AG04450 (cell line): Measurements from ENCODE around the gene PKD1. TPM values are rescaled to one million over a fixed set of nuclear protein-coding genes. Genes with fewer than 3 reads are reported as not detected.

Source experiments
- CTCF ChIA-PET: fragments of 300-600, 350-600 bp; formaldehyde crosslinking; extraction: SDS; loops from one replicate; lab custom pipeline; 2022; ENCODE audit warnings: antibody characterized with exemption, inconsistent platforms; lab: Charles Lee
- POLR2A ChIA-PET: fragments of 350-600 bp; formaldehyde crosslinking; extraction: SDS; loops from one replicate; lab custom pipeline; 2021; ENCODE audit warnings: antibody characterized with exemption, inconsistent platforms; lab: Yijun Ruan, JAX
- DNase-seq: peaks from one replicate; pipeline ENCODE4 v3.0.0-alpha.2; 2011; ENCODE audit warnings: low read depth, low spot score
- H3K27ac ChIP-seq: one replicate; pipeline ENCODE4 v1.5.1; 2012; ENCODE audit warnings: low read depth, low read length, control low read depth
- H3K27me3 ChIP-seq: one replicate; pipeline ENCODE4 v1.6.0; 2012; ENCODE audit warnings: low read length; ENCODE audit not compliant: control insufficient read depth, insufficient read depth
- H3K4me3 ChIP-seq: 2 replicates; pipeline ENCODE4 v1.5.1; 2011; ENCODE audit warnings: mild to moderate bottlenecking, low read depth, low read length, control low read depth
- H3K9me3 ChIP-seq: 2 replicates; pipeline ENCODE4 v1.5.1; 2012; ENCODE audit warnings: low read length; ENCODE audit not compliant: control insufficient read depth, insufficient read depth
- polyA plus RNA-seq: library from polyadenylated mRNA; depleted of rRNA; stranded (reverse); fragments of >200 nt; gene quantifications from 2 replicates; pipeline ENCODE4 v1.2.3, GENCODE V29; 2011
- TF ChIP-seq, protein P1 (sequence below): IDR thresholded peaks from 2 replicates; pipeline ENCODE4 v1.5.1; 2011; ENCODE audit warnings: low read depth, low read length, control low read depth, inconsistent platforms

PKD1 gene
- polyA plus RNA-seq, 1 experiment, result 16.1 TPM

DNA sequence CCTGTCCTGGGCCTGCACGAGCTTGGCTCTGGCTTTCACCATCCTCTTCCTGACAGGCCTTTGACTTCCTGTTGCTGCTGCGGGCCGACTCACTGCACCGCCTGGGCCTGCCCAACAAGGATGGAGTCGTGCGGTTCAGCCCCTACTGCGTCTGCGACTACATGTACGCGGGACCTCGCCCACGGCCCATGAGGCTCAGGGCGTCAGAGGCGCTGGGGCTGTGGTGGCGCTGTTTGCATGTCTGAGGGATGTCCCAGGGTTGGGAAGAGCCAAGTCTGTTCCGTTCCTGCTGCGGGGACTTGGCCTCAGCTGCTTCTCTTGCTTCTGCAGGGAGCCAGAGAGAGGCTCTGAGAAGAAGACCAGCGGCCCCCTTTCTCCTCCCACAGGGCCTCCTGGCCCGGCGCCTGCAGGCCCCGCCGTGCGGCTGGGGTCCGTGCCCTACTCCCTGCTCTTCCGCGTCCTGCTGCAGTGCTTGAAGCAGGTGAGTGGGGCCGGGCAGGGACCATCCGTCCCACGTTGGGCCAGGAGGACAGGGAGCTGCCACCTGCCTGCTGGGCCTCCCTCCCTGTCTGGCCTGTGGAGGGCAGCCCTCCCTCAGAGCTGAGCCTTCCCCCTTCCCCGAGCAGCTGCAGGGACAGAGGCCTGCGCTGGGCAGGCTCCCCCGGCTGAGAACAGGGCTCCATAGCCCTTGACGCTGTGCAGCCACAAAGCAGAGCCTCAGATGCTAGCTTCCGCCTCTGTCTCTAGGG is 64.1 kb downstream of the PKD1 start:
- POLR2A ChIA-PET, result interaction anchor here (0.5 to 1.5 kb wide), 3 partner anchors 12 to 84 kb away, joined by 3 to 6 read pairs (median 4); partner anchors contain the start of gene TRAF7
- H3K27ac ChIP-seq, result no peak overlapping the region
- CTCF ChIA-PET, result no interaction called here

DNA sequence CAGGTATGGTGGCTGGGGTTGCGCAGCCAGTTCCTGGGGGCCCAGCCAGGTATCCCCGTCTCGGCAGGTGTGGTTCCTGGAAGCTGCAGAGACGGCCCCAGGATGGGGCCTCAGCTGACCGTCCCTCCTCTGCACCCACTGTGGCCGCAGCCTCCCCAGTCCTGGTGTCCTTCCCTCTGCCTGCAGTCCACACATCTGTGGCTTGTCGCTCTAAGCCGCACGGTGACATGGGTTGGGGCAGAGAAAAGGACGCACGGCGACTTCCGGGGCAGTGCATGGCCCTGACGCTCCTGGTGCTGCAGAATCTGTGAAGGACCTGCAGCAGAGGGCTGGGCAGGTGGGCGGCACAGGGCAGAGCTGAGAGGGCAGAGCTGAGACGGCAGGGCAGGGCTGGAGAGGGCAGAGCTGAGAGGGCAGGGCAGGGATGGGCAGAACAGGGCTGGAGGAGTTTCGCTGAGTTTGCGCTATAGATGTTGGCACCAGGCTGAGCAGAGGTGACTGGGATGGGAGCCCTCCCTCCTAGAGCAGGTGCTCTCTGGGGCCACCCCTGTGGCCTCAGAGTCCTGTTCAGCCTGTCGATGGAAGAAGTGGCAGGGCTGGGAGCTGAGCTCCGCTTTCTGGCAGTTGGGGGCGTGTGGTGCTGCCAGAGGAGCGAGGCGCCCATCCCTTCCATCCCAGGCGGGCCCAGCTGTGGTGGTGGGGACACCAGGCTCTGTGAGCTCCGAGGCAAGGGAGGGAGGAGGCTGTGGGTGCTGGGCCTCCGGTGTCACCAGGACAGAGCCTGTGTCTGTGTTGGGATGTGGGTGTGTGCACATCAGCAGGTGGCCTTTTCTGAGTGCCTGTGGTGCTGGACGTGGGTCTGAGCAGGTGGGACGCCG is 64.9 kb downstream of the PKD1 start:
- CTCF ChIA-PET, result interaction anchor here (0.5 to 1.1 kb wide), 2 partner anchors 48 to 70 kb away, joined by 3 read pairs; no protein-coding TSS in a partner anchor
- Histone ChIP-seq H3K9me3 (no peaks in the 10 kb centered on the region; the same call in 1 of the 2 replicates), H3K4me3 (no peak overlapping the region), H3K27me3 (no peaks in the 10 kb centered on the region), H3K27ac (no peak overlapping the region)
- no peak for DNase-seq
- POLR2A ChIA-PET, result interaction anchor here (0.5 kb wide), 1 partner anchor 31 kb away, joined by 3 read pairs; no protein-coding TSS in a partner anchor
- TF ChIP-seq, protein P1, sequence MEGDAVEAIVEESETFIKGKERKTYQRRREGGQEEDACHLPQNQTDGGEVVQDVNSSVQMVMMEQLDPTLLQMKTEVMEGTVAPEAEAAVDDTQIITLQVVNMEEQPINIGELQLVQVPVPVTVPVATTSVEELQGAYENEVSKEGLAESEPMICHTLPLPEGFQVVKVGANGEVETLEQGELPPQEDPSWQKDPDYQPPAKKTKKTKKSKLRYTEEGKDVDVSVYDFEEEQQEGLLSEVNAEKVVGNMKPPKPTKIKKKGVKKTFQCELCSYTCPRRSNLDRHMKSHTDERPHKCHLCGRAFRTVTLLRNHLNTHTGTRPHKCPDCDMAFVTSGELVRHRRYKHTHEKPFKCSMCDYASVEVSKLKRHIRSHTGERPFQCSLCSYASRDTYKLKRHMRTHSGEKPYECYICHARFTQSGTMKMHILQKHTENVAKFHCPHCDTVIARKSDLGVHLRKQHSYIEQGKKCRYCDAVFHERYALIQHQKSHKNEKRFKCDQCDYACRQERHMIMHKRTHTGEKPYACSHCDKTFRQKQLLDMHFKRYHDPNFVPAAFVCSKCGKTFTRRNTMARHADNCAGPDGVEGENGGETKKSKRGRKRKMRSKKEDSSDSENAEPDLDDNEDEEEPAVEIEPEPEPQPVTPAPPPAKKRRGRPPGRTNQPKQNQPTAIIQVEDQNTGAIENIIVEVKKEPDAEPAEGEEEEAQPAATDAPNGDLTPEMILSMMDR, result no peak

More for the DNA sequence above, 64.1 kb downstream of the PKD1 start:
- TF ChIP-seq, protein P1, result no peak
- H3K27me3 ChIP-seq, result no peaks in the 10 kb centered on the region
- no peaks in the 10 kb centered on the region for H3K9me3 ChIP-seq
- no peak overlapping the region for H3K4me3 ChIP-seq
- no peak for DNase-seq

DNA sequence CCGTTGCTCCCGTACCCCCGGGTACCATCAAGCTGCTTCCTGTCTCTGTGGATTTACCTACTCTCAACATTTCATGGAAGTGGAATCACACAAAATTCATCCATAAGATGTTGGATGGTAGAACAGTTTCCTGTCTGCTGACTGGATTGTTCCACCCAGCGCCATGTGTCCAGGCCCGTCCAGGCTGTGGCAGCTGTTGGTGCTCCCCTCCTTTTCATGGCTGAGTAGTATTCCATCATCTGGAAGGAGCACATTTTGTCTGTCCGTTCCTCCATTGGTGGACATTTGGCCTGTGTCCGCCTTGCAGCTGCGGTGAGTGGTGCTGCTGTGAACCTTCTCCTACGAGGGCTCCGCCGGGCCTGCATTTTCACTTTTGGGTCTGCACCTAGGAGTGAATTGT is 69.6 kb downstream of the PKD1 start:
- CTCF ChIA-PET, result interaction anchor here (0.6 kb wide), 1 partner anchor 384 kb away, joined by 4 read pairs; no protein-coding TSS in a partner anchor
- TF ChIP-seq, protein P1, result no peak
- POLR2A ChIA-PET, result no interaction called here

DNA sequence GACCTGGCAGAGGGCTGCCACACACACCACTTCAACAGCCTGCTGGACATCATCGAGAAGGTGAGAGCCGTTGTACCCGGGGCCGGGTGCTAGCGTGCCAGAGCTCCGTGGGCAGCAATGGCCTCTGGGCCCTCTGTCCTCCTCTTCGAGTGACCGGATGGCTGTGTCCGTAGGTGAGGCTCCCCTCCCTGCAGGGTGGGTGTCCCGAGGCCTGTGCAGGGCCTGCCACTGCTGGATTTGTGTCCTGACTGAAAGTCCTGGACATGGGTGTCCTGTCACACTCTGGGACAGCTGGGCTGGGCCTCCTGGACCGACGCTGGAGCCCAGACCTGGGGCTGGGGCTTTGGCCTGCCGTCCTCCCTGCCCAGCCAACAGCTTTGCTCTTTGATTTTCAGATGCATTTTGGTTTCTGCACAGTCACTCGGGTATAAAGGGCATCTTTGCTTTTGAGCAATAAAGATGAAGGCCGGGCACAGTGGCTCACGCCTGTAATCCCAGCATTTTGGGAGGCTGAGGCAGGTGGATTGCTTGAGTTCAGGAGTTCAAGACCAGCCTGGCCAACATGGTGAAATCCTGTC is 71.2 kb downstream of the PKD1 start:
- ChIA-PET POLR2A (interaction anchor here (1.5 kb wide), 1 partner anchor 91 kb away, joined by 4 read pairs; the partner anchor contains the start of gene TRAF7), CTCF (no interaction called here)
- H3K27me3 ChIP-seq, result no peaks in the 10 kb centered on the region
- no peak overlapping the region for H3K27ac ChIP-seq
- no peaks in the 10 kb centered on the region; the same call in 1 of the 2 replicates for H3K9me3 ChIP-seq
- no peak overlapping the region for H3K4me3 ChIP-seq
- TF ChIP-seq, protein P1, result no peak
- no peak for DNase-seq

More for the DNA sequence above, 69.6 kb downstream of the PKD1 start:
- H3K4me3 ChIP-seq, result no peak overlapping the region
- H3K27ac ChIP-seq, result no peak overlapping the region
- no peak for DNase-seq
- H3K27me3 ChIP-seq, result no peaks in the 10 kb centered on the region
- H3K9me3 ChIP-seq, result no peaks in the 10 kb centered on the region; the same call in 1 of the 2 replicates
